GM12878 (cell line): Measurements from ENCODE around the gene SETBP1. TPM values are rescaled to one million over a fixed set of nuclear protein-coding genes. Genes with fewer than 3 reads are reported as not detected.

ENCODE experiments used
- ATAC-seq: fragments of 200-7000 bp; cut with Tn5 transposase; 3 replicates; pipeline ENCODE4 v1.9.1; 2020; ENCODE audit warnings: mild to moderate bottlenecking, moderate library complexity
- BruUV-seq: library from RNA; stranded (reverse); fragments of 400-500 nt; replicated peaks from 2 replicates; lab custom pipeline; 2021; lab: Mats Ljungman, UMichigan
- CTCF ChIA-PET: fragments of 300-600 bp; sonication (Branson Sonifier 250); formaldehyde crosslinking; extraction: SDS; loops from one replicate; lab custom pipeline; 2021; ENCODE audit warnings: inconsistent platforms; lab: Yijun Ruan, JAX
- POLR2A ChIA-PET: fragments of 350-600 bp; formaldehyde crosslinking; extraction: SDS; loops from one replicate; lab custom pipeline; 2021; ENCODE audit warnings: inconsistent platforms; lab: Charles Lee
- RAD21 ChIA-PET: fragments of 300-600 bp; sonication (Branson Sonifier 250); formaldehyde crosslinking; loops from one replicate; lab custom pipeline; 2023; ENCODE audit warnings: antibody characterized with exemption; ENCODE audit not compliant: unreplicated experiment; lab: Charles Lee
- SMC1A ChIA-PET: fragments of 300-600 bp; sonication (Branson Sonifier 250); formaldehyde crosslinking; loops from one replicate; lab custom pipeline; 2023; ENCODE audit not compliant: unreplicated experiment, uncharacterized antibody; lab: Charles Lee
- DNase-seq: peaks from one replicate; pipeline ENCODE4 v3.0.0-alpha.2; 2011; ENCODE audit warnings: low read depth, low spot score
- FAIRE-seq: peaks from 3 replicates; lab custom pipeline; 2011; peaks lifted over from hg19 to GRCh38; lab: Jason Lieb, UNC
- H2AFZ ChIP-seq: 2 replicates; pipeline ENCODE4 v1.6.0; 2011; ENCODE audit warnings: low read depth, low read length, control low read depth; ENCODE audit not compliant: control insufficient read depth
- H3K27ac ChIP-seq: 2 replicates; pipeline ENCODE4 v1.5.1; 2011; ENCODE audit warnings: control low read depth; ENCODE audit not compliant: control insufficient read depth, insufficient read depth
- H3K27me3 ChIP-seq, 2 experiments: replicated peaks in 1 of 2; 2 replicates each; pipeline versions ENCODE4 v1.6.0 to v1.6.1; 2011; ENCODE audit warnings: low read length in 1 of 2; ENCODE audit not compliant: control insufficient read depth in 2 of 2, insufficient read depth in 2 of 2
- H3K36me3 ChIP-seq, 2 experiments: 2 replicates each; pipeline ENCODE4 v1.5.1; 2011; ENCODE audit warnings: low read length in 1 of 2; ENCODE audit not compliant: control insufficient read depth in 2 of 2, insufficient read depth in 2 of 2
- H3K4me1 ChIP-seq: 2 replicates; pipeline ENCODE4 v1.6.1; 2011; ENCODE audit warnings: mild to moderate bottlenecking, low read length, moderate library complexity, mixed read lengths; ENCODE audit not compliant: control insufficient read depth, insufficient read depth
- H3K4me2 ChIP-seq: 2 replicates; pipeline ENCODE4 v1.6.0; 2011; ENCODE audit warnings: control low read depth; ENCODE audit not compliant: control insufficient read depth, insufficient read depth
- H3K4me3 ChIP-seq: fragments of 200-600 bp; sonication (generic); 2 replicates; pipeline ENCODE4 v1.5.1; 2016
- H3K79me2 ChIP-seq: 2 replicates; pipeline ENCODE4 v1.6.0; 2011; ENCODE audit warnings: low read length; ENCODE audit not compliant: control insufficient read depth, insufficient read depth
- H3K9ac ChIP-seq: 2 replicates; pipeline ENCODE4 v1.8.0; 2011; ENCODE audit warnings: low read length, control low read depth, mixed read lengths; ENCODE audit not compliant: control insufficient read depth, insufficient read depth
- H3K9me3 ChIP-seq: replicated peaks from 3 replicates; pipeline ENCODE4 v1.5.1; 2011; ENCODE audit warnings: mild to moderate bottlenecking, low read length; ENCODE audit not compliant: control insufficient read depth, insufficient read depth
- H4K20me1 ChIP-seq: 2 replicates; pipeline ENCODE4 v1.6.0; 2011; ENCODE audit not compliant: control insufficient read depth, insufficient read depth
- BCL11A ChIP-seq: IDR thresholded peaks from 2 replicates; pipeline ENCODE4 v1.6.1; 2011; ENCODE audit warnings: low read depth, low read length
- CBFB ChIP-seq: IDR thresholded peaks from 2 replicates; pipeline ENCODE4 v1.6.1; 2016; ENCODE audit warnings: antibody characterized with exemption, low read depth
- CBX5 ChIP-seq: sonication (generic); IDR thresholded peaks from 2 replicates; pipeline ENCODE4 v1.6.1; 2016; ENCODE audit warnings: low read depth, moderate library complexity, mild to moderate bottlenecking, inconsistent platforms
- DPF2 ChIP-seq: fragments of 450-650 bp; IDR thresholded peaks from 2 replicates; pipeline ENCODE4 v1.6.1; 2017; ENCODE audit warnings: mild to moderate bottlenecking
- ETV6 ChIP-seq, 2 experiments: fragments of 450-650 bp in 1 of 2; IDR thresholded peaks in 1 of 2; conservative IDR thresholded peaks in 1 of 2; 2 replicates each; pipeline ENCODE4 v1.6.1; 2014; ENCODE audit warnings: antibody characterized with exemption in 1 of 2, borderline replicate concordance in 1 of 2, low read depth in 1 of 2, mild to moderate bottlenecking in 1 of 2, moderate library complexity in 1 of 2
- FOS ChIP-seq: IDR thresholded peaks from 3 replicates; pipeline ENCODE4 v1.6.1; 2011; ENCODE audit warnings: borderline replicate concordance; ENCODE audit not compliant: insufficient read length; ENCODE audit errors: extremely low read depth
- KAT2A ChIP-seq: conservative IDR thresholded peaks from 2 replicates; pipeline ENCODE4 v1.6.1; 2011; ENCODE audit warnings: low read depth, low read length; ENCODE audit not compliant: control insufficient read depth
- MEF2B ChIP-seq: fragments of 450-650 bp; IDR thresholded peaks from 2 replicates; pipeline ENCODE4 v1.6.1; 2018; ENCODE audit warnings: mild to moderate bottlenecking, moderate library complexity; ENCODE audit not compliant: partially characterized antibody, poor library complexity, severe bottlenecking
- MYC ChIP-seq: IDR thresholded peaks from 2 replicates; pipeline ENCODE4 v1.6.1; 2011; ENCODE audit warnings: mild to moderate bottlenecking, low read length, moderate library complexity, inconsistent platforms; ENCODE audit not compliant: insufficient read depth, insufficient replicate concordance, insufficient read length, severe bottlenecking
- NFIC ChIP-seq: IDR thresholded peaks from 2 replicates; pipeline ENCODE4 v1.6.1; 2012; ENCODE audit warnings: low read depth, mild to moderate bottlenecking, inconsistent platforms, low read length, moderate library complexity
- PML ChIP-seq: IDR thresholded peaks from 2 replicates; pipeline ENCODE4 v1.6.1; 2012; ENCODE audit warnings: low read length, inconsistent platforms
- RFX5 ChIP-seq: IDR thresholded peaks from 2 replicates; pipeline ENCODE4 v1.6.1; 2011; ENCODE audit warnings: low read depth, low read length, improper control_type of control experiment
- TCF7 ChIP-seq: IDR thresholded peaks from 2 replicates; pipeline ENCODE4 v1.6.1; 2014; ENCODE audit warnings: antibody characterized with exemption, borderline replicate concordance
- ZNF274 ChIP-seq: IDR thresholded peaks from one replicate; pipeline ENCODE4 v1.8.0; 2011; ENCODE audit not compliant: insufficient read length, insufficient read depth
- WGBS: methylation state at CpG from one replicate; pipeline ENCODE4 v1.1.6; 2016; ENCODE audit warnings: low lambda C conversion rate; ENCODE audit not compliant: insufficient replicate concordance, insufficient coverage; ENCODE audit errors: missing lambda C conversion rate; 5-methylcytosine and 5-hydroxymethylcytosine counted together
- in situ Hi-C: fragments of 300-500 bp; cut with MboI; formaldehyde crosslinking; loops from 9 replicates; pipeline ENCODE4 v1.14.3; 2018; ENCODE audit warnings: mixed read lengths
- intact Hi-C: fragments of 100-400 bp; cut with micrococcal nuclease; formaldehyde crosslinking; loops from one replicate; pipeline ENCODE4 v1.14.2; 2022; ENCODE audit not compliant: unreplicated experiment
- polyA plus RNA-seq, 11 experiments: library from polyadenylated mRNA; depleted of rRNA in 4 of 11; unstranded in 6 of 11; stranded (reverse) in 5 of 11; fragments of >200 nt; fragmentation: Nextera tagmentation in 4 of 11; fragmentation: Illumina TruSeq in 1 of 11; extraction: Ambion mirVana in 4 of 11; extraction: Trizol in 1 of 11; gene quantifications; 1 replicate in 1 of 11; 2 replicates in 10 of 11; pipeline versions ENCODE4 v1.2.1 to v1.2.3, GENCODE V29; 2011 to 2016; ENCODE audit warnings: inconsistent platforms in 2 of 11, missing spikeins in 2 of 11, low read depth in 1 of 11
- total RNA-seq, 4 experiments: library from RNA; depleted of rRNA in 3 of 4; stranded (reverse); fragments of >200 nt in 3 of 4; fragmentation: Illumina TruSeq in 1 of 4; extraction: Trizol in 1 of 4; gene quantifications; 2 replicates each; pipeline versions ENCODE4 v1.2.1 to v1.2.3, GENCODE V29; 2013 to 2021
- TF ChIP-seq, protein P1 (sequence below): fragments of 450-650 bp; IDR thresholded peaks from 2 replicates; pipeline ENCODE4 v1.6.1; 2017; ENCODE audit warnings: mild to moderate bottlenecking, low read depth, inconsistent platforms; ENCODE audit not compliant: poor library complexity, severe bottlenecking
- TF ChIP-seq, protein P2 (sequence below): IDR thresholded peaks from 2 replicates; pipeline ENCODE4 v1.6.1; 2012; ENCODE audit warnings: low read depth, low read length, improper control_type of control experiment
- TF ChIP-seq, protein P3 (sequence below): IDR thresholded peaks from 2 replicates; pipeline ENCODE4 v1.6.1; 2011; ENCODE audit warnings: low read depth, low read length, improper control_type of control experiment, borderline replicate concordance
- TF ChIP-seq, protein P4 (sequence below): fragments of 450-650 bp; IDR thresholded peaks from 2 replicates; pipeline ENCODE4 v1.6.1; 2018; ENCODE audit warnings: borderline replicate concordance, mild to moderate bottlenecking; ENCODE audit not compliant: partially characterized antibody

The SETBP1 gene
- total and polyA plus RNA-seq, 10 of the 15 experiments (the other 5 are each of a cell fraction or from before 2014, with no cell fraction given) = 0.99 to 29.7 (median 8.3) TPM

- Histone ChIP-seq H3K4me1 (peaks cover 4% of the 10 kb centered on the region), H3K79me2 (no peaks in the 10 kb centered on the region), H3K4me2 (no peak overlapping the region), H3K27me3 (no peaks in the 10 kb centered on the region), H3K4me3 (no peak overlapping the region), H3K9me3 (no peaks in the 10 kb centered on the region), H4K20me1 (no peaks in the 10 kb centered on the region), H3K9ac (no peak overlapping the region), H2AFZ (no peak overlapping the region), H3K36me3 (0 out of 4 replicates have a peak, but pooled peaks cover 0 to 3% of the 10 kb centered on the region in 2 experiments), H3K27ac (no peak overlapping the region)
- ChIA-PET CTCF (interaction anchor here (0.7 to 1.4 kb wide), 2 partner anchors 20 to 181 kb away, joined by 3 to 5 read pairs; no protein-coding TSS in a partner anchor), SMC1A (interaction anchor here (0.6 to 3.5 kb wide), 4 partner anchors 13 to 106 kb away, joined by 3 to 10 read pairs (median 4); no protein-coding TSS in a partner anchor), RAD21 (interaction anchor here (2.4 kb wide), 1 partner anchor 22 kb away, joined by 9 read pairs; no protein-coding TSS in a partner anchor), POLR2A (interaction anchor here (0.9 to 1.1 kb wide), 3 partner anchors 22 to 37 kb away, joined by 3 to 4 read pairs (median 4); no protein-coding TSS in a partner anchor)
- in situ Hi-C loops = no loop called here
- FAIRE-seq (no peak), DNase-seq (no peak), ATAC-seq (peak; percentile 44; the same call in 2 of the 3 replicates)
- no TSS peak for BruUV-seq
- WGBS = 56% methylated on average over 1 of the region's 1 CpG
- intact Hi-C loops = no loop called here
- no peak for TF ChIP-seq ZNF274
- TF ChIP-seq MYC = no peak
- TF ChIP-seq RFX5 = no peak
- TF ChIP-seq BCL11A = no peak
- TF ChIP-seq, protein P1, sequence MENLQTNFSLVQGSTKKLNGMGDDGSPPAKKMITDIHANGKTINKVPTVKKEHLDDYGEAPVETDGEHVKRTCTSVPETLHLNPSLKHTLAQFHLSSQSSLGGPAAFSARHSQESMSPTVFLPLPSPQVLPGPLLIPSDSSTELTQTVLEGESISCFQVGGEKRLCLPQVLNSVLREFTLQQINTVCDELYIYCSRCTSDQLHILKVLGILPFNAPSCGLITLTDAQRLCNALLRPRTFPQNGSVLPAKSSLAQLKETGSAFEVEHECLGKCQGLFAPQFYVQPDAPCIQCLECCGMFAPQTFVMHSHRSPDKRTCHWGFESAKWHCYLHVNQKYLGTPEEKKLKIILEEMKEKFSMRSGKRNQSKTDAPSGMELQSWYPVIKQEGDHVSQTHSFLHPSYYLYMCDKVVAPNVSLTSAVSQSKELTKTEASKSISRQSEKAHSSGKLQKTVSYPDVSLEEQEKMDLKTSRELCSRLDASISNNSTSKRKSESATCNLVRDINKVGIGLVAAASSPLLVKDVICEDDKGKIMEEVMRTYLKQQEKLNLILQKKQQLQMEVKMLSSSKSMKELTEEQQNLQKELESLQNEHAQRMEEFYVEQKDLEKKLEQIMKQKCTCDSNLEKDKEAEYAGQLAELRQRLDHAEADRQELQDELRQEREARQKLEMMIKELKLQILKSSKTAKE = no peak
- TF ChIP-seq ETV6 (conservative IDR thresholded peaks at IDR 0.05 in 1 of 2, IDR thresholded peaks at IDR 0.05 in 1 of 2; ENCODE audit: borderline replicate concordance in 1 of 2, low read depth in 1 of 2) = no peak
- no peak for TF ChIP-seq CBX5
- TF ChIP-seq CBFB = no peak
- TF ChIP-seq, protein P2, sequence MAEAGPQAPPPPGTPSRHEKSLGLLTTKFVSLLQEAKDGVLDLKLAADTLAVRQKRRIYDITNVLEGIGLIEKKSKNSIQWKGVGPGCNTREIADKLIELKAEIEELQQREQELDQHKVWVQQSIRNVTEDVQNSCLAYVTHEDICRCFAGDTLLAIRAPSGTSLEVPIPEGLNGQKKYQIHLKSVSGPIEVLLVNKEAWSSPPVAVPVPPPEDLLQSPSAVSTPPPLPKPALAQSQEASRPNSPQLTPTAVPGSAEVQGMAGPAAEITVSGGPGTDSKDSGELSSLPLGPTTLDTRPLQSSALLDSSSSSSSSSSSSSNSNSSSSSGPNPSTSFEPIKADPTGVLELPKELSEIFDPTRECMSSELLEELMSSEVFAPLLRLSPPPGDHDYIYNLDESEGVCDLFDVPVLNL = no peak
- no peak for TF ChIP-seq FOS
- no peak for TF ChIP-seq DPF2
- no peak for TF ChIP-seq TCF7
- no peak for TF ChIP-seq NFIC
- TF ChIP-seq, protein P3, sequence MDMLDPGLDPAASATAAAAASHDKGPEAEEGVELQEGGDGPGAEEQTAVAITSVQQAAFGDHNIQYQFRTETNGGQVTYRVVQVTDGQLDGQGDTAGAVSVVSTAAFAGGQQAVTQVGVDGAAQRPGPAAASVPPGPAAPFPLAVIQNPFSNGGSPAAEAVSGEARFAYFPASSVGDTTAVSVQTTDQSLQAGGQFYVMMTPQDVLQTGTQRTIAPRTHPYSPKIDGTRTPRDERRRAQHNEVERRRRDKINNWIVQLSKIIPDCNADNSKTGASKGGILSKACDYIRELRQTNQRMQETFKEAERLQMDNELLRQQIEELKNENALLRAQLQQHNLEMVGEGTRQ = no peak
- no peak for TF ChIP-seq MEF2B
- TF ChIP-seq PML = no peak
- TF ChIP-seq, protein P4, sequence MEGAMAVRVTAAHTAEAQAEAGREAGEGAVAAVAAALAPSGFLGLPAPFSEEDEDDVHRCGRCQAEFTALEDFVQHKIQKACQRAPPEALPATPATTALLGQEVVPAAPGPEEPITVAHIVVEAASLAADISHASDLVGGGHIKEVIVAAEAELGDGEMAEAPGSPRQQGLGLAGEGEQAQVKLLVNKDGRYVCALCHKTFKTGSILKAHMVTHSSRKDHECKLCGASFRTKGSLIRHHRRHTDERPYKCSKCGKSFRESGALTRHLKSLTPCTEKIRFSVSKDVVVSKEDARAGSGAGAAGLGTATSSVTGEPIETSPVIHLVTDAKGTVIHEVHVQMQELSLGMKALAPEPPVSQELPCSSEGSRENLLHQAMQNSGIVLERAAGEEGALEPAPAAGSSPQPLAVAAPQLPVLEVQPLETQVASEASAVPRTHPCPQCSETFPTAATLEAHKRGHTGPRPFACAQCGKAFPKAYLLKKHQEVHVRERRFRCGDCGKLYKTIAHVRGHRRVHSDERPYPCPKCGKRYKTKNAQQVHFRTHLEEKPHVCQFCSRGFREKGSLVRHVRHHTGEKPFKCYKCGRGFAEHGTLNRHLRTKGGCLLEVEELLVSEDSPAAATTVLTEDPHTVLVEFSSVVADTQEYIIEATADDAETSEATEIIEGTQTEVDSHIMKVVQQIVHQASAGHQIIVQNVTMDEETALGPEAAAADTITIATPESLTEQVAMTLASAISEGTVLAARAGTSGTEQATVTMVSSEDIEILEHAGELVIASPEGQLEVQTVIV = no peak
- TF ChIP-seq KAT2A = no peak
Observed at GRCh38 chr18:44866103-44866502, 185.4 kb downstream of the SETBP1 start.
